PFSK-1 (cell line): Measurements from ENCODE around the gene MRPL20.

Experiments used
- FOXP2 ChIP-seq: optimal IDR thresholded peaks from 2 replicates; pipeline ENCODE3; 2011; ENCODE audit warnings: borderline replicate concordance, control low read depth, inconsistent platforms; ENCODE audit not compliant: insufficient read depth; ENCODE audit errors: extremely low read length, extremely low read depth
- POLR2AphosphoS5 ChIP-seq: IDR thresholded peaks from 2 replicates; pipeline ENCODE4 v1.6.1; 2012; ENCODE audit warnings: low read depth, mild to moderate bottlenecking, control low read depth, low read length, moderate library complexity
- SIN3A ChIP-seq: IDR thresholded peaks from 2 replicates; pipeline ENCODE4 v1.6.1; 2012; ENCODE audit warnings: mild to moderate bottlenecking, low read length, moderate library complexity, borderline replicate concordance; ENCODE audit not compliant: insufficient read depth
- TAF1 ChIP-seq: IDR thresholded peaks from 2 replicates; pipeline ENCODE4 v1.6.1; 2012; ENCODE audit warnings: low read length, control low read depth, borderline replicate concordance; ENCODE audit not compliant: insufficient read depth
- TF ChIP-seq, protein P1 (sequence below), 2 experiments: IDR thresholded peaks; 2 replicates each; pipeline versions ENCODE4 v1.6.1 to v1.8.0; 2011 to 2012; ENCODE audit warnings: low read depth in 2 of 2, low read length in 2 of 2, control low read depth in 1 of 2, inconsistent platforms in 1 of 2, mild to moderate bottlenecking in 1 of 2, moderate library complexity in 1 of 2; ENCODE audit not compliant: insufficient read depth in 1 of 2

MRPL20 gene

DNA sequence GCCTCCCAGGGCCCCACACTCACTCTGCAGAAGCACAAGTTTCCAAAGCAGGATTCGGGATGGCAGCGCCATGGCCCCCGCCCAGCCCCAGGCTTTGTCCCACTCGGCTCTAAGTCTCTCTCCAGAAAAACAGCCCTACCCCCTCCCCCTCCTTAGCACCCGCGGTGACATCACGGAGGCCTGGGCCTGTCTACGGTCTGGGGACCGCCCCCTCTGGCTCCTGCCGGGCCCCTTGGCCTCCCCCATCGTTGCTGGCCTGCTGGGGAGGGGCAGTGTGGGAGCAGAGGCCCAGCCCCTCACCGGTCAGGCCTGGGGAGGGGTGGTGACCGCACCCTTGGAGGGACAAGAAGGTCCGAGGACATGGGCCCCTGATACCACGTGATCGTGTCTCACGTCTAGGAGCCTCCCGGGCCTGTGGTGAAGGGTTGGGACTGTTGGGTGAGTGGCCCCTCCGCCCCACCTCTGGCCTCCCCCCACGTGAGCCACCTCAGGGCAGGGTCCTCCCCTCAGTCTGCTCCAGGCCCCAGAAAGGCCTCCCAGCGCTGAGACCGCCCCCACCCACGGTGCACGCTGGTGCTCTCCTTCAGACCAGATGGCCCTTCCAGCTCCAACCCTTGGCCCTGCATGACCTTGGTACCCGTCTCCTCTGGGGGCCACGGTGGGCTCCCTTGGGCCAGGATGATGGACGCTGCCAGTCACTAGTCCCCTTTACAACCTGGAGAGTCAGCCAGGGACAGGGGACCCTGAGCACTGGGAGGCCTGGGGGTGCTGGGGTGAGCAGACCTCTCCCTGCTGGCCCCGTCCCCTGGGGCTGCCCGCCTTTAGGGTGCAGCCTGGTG lies 48.4 kb downstream of the MRPL20 start, which contains the start of gene MXRA8:
Gene MXRA8 (minus strand): TSS at position 123 of the 839 bp plus-strand sequence. CDS start 51 bp downstream, at position 72.
- TF ChIP-seq POLR2AphosphoS5 (peak; percentile 21; the same call in 1 of the 2 replicates), TAF1 (no peak), SIN3A (peak; percentile 23; the same call in 1 of the 2 replicates)

DNA sequence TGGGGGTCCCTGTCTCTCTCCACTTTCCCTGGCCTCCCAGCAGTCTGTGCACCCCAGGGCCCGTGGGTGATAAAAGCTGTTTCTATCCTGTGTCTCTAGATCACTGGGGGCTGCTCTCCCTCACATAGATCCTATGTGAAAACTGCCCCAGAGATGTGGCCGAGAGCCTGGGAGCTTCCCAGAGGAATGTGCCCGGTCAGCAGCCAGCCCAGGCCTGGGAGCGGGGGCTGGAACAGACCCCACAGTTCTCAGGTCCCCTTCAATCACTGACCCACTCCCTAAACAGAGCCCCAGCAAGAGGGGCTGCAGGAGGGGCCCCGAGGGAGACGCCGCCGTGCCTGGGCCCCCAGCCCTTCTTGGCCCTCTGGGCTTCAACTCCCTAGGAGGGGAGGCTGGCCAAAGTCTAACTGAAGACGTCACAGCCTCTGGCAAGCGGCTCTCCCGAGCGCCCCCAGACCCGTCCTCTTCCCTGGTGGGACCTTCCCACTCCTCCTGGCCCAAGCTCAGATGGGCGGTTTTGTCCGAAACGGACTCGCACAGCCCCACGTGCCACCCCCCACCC lies 49.1 kb downstream of the MRPL20 start:
- TF ChIP-seq SIN3A (no peak), TAF1 (no peak), POLR2AphosphoS5 (no peak), FOXP2 (no peak)
- TF ChIP-seq, protein P1, sequence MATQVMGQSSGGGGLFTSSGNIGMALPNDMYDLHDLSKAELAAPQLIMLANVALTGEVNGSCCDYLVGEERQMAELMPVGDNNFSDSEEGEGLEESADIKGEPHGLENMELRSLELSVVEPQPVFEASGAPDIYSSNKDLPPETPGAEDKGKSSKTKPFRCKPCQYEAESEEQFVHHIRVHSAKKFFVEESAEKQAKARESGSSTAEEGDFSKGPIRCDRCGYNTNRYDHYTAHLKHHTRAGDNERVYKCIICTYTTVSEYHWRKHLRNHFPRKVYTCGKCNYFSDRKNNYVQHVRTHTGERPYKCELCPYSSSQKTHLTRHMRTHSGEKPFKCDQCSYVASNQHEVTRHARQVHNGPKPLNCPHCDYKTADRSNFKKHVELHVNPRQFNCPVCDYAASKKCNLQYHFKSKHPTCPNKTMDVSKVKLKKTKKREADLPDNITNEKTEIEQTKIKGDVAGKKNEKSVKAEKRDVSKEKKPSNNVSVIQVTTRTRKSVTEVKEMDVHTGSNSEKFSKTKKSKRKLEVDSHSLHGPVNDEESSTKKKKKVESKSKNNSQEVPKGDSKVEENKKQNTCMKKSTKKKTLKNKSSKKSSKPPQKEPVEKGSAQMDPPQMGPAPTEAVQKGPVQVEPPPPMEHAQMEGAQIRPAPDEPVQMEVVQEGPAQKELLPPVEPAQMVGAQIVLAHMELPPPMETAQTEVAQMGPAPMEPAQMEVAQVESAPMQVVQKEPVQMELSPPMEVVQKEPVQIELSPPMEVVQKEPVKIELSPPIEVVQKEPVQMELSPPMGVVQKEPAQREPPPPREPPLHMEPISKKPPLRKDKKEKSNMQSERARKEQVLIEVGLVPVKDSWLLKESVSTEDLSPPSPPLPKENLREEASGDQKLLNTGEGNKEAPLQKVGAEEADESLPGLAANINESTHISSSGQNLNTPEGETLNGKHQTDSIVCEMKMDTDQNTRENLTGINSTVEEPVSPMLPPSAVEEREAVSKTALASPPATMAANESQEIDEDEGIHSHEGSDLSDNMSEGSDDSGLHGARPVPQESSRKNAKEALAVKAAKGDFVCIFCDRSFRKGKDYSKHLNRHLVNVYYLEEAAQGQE (IDR thresholded peaks at IDR 0.05; ENCODE audit: insufficient read depth in 1 of 2, low read depth in 2 of 2, low read length in 2 of 2) = no peak

DNA sequence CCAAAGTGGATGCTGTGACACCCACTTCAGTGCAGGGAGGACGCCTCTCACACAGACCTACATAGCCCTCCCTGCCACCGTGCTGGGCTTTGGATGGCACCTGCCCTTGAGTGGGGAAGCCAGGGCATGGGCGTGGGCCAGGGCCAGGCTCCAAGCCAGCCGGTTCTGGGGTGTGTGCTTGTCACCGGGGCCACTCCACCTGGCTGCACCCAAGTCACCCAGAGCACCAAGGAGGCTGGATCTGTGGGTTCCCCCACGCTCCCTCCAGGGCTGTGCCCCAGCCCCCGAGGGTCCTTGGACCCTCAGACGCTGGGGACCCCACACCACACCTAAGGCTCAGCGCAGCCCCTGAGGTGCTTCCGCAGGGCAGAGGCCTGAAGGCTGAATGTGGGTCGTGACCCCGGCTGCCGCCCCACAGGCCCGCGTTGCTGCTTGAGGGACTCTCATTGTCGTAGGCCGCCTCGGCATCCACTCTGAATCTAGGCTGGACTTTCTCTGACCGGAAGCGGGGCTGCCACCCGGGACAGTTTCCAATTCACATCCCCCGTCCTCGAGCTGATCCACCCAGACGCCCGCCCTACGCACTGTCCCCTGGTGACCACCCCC lies 50.2 kb downstream of the MRPL20 start:
- TF ChIP-seq POLR2AphosphoS5 (no peak), TAF1 (no peak), SIN3A (no peak), FOXP2 (no peak)
- TF ChIP-seq, protein P1 (IDR thresholded peaks at IDR 0.05; ENCODE audit: insufficient read depth in 1 of 2, low read depth in 2 of 2, low read length in 2 of 2) = no peak

DNA sequence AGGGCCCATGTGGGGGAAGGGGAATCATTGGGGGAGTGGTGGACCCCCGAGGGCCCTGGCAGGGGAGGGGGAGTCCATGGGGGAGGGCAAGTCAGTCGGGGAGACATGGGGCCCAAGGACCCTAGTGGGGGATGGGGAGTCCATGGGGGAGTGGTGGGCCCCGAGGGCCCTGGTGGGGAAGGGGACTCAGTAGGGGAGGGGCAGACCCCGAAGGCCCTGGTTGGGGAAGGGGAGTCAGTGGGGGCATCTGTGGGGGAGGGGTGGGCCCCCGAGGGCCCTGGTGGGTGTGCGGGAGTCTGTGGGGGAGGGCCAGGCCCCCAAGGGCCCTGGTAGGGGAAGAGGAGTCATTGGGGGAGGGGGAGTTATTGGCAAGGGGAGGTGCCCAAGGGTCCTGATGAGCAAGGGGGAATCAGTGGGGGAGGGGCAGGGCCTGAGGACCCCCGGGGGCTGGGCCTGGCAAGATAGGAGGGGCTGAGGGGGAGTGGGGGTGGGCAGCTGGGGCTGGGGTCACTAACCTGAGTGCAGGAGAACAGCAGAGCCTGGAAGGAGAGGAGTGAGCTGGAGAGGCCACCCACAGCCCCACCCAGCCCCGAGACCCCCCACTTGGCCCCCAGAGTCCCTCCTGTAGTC lies 50.8 kb downstream of the MRPL20 start:
- TF ChIP-seq, protein P1 (IDR thresholded peaks at IDR 0.05; ENCODE audit: insufficient read depth in 1 of 2, low read depth in 2 of 2, low read length in 2 of 2) = no peak
- TF ChIP-seq POLR2AphosphoS5 = no peak
- no peak for TF ChIP-seq FOXP2
- no peak for TF ChIP-seq TAF1
- TF ChIP-seq SIN3A = no peak

DNA sequence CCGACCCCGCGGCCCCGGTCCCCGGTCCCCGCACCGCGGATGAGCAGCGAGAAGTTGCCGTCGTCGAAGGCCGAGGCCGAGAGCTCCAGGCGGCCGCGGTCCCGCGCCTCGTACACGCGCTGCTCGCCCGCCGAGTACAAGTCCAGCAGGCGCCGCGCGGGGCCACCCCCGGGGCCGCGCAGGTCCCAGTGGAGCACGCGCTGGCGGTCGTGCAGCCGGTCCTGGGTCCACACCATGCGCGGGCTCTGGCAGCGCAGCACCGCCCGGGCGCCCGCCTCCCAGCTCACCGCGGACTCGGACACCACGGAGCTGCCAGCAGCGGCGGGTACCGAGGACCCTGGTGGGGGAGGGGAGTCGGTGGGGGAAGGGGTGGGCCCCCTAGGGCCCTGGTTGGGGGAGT lies 51.7 kb downstream of the MRPL20 start:
- TF ChIP-seq FOXP2 = no peak
- TF ChIP-seq SIN3A = no peak
- TF ChIP-seq TAF1 = no peak
- TF ChIP-seq POLR2AphosphoS5 = no peak
- TF ChIP-seq, protein P1 (IDR thresholded peaks at IDR 0.05; ENCODE audit: insufficient read depth in 1 of 2, low read depth in 2 of 2, low read length in 2 of 2) = no peak
